DOHH2 (cell line): ENCODE data around the gene KAT7.

Experiments
- H3F3A ChIP-seq: fragments of 200-600 bp; sonication (generic), shearing (Covaris generic); 2 replicates; pipeline ENCODE4 v1.6.0; 2016; ENCODE audit warnings: antibody characterized with exemption, mild to moderate bottlenecking; ENCODE audit not compliant: control insufficient read depth, insufficient read depth
- H3K27ac ChIP-seq: fragments of 200-600 bp; sonication (generic); 2 replicates; pipeline ENCODE4 v1.5.1; 2014; ENCODE audit warnings: low read depth, mild to moderate bottlenecking, low read length, moderate library complexity
- H3K27me3 ChIP-seq: fragments of 200-600 bp; sonication (generic); 2 replicates; pipeline ENCODE4 v1.6.1; 2014; ENCODE audit warnings: mild to moderate bottlenecking, low read length, mixed read lengths; ENCODE audit not compliant: control insufficient read depth
- H3K36me3 ChIP-seq: fragments of 200-600 bp; sonication (generic); 2 replicates; pipeline ENCODE4 v1.6.1; 2014; ENCODE audit warnings: mild to moderate bottlenecking, low read length, moderate library complexity, mixed read lengths; ENCODE audit not compliant: control insufficient read depth
- H3K4me1 ChIP-seq: fragments of 200-600 bp; sonication (generic); 2 replicates; pipeline ENCODE4 v1.6.1; 2014; ENCODE audit warnings: mild to moderate bottlenecking, low read length, mixed read lengths; ENCODE audit not compliant: control insufficient read depth
- H3K4me2 ChIP-seq: fragments of 200-600 bp; sonication (generic); 2 replicates; pipeline ENCODE4 v1.6.0; 2014; ENCODE audit warnings: mild to moderate bottlenecking, low read length, moderate library complexity
- H3K4me3 ChIP-seq: fragments of 200-600 bp; sonication (generic); 2 replicates; pipeline ENCODE4 v1.5.1; 2014; ENCODE audit warnings: mild to moderate bottlenecking, low read length, mixed read lengths
- H3K79me2 ChIP-seq: fragments of 200-600 bp; sonication (generic); 2 replicates; pipeline ENCODE4 v1.6.1; 2014; ENCODE audit warnings: mild to moderate bottlenecking, low read length, mixed read lengths; ENCODE audit not compliant: control insufficient read depth
- H3K9me2 ChIP-seq: fragments of 200-600 bp; sonication (generic); replicated peaks from 2 replicates; pipeline ENCODE4 v1.6.1; 2014; ENCODE audit warnings: mild to moderate bottlenecking, low read length, mixed read lengths; ENCODE audit not compliant: control insufficient read depth
- H3K9me3 ChIP-seq: fragments of 200-600 bp; sonication (generic); 2 replicates; pipeline ENCODE4 v1.6.1; 2014; ENCODE audit warnings: antibody characterized with exemption, low read length, mixed read lengths; ENCODE audit not compliant: control insufficient read depth, insufficient read depth
- H4K20me1 ChIP-seq: fragments of 200-600 bp; sonication (generic); 2 replicates; pipeline ENCODE4 v1.6.0; 2014; ENCODE audit warnings: low read depth, mild to moderate bottlenecking, antibody characterized with exemption, low read length, moderate library complexity; ENCODE audit not compliant: control insufficient read depth, insufficient read depth
- CTCF ChIP-seq: fragments of 200-600 bp; sonication (generic); IDR thresholded peaks from one replicate; pipeline ENCODE4 v1.5.1; 2014; ENCODE audit warnings: antibody characterized with exemption, mild to moderate bottlenecking, low read depth, low read length; ENCODE audit not compliant: poor library complexity, severe bottlenecking
- EZH2phosphoT487 ChIP-seq: fragments of 200-600 bp; sonication (generic); IDR thresholded peaks from 2 replicates; pipeline ENCODE4 v1.6.1; 2017; ENCODE audit warnings: borderline replicate concordance, mild to moderate bottlenecking, antibody characterized with exemption, low read length, moderate library complexity, mixed read lengths

Gene KAT7

GRCh38 chr17:49776551-49777300 lies 11.8 kb upstream of the KAT7 start:
- Histone ChIP-seq H3K27me3 (0 out of 2 replicates have a peak, but pooled peaks cover 2% of the 10 kb centered on the region), H3K36me3 (no peaks in the 10 kb centered on the region), H3K27ac (no peak overlapping the region), H4K20me1 (no peaks in the 10 kb centered on the region), H3K4me1 (no peaks in the 10 kb centered on the region), H3K9me3 (no peaks in the 10 kb centered on the region), H3K4me2 (no peak overlapping the region), H3K9me2 (no peaks in the 10 kb centered on the region), H3F3A (no peaks in the 10 kb centered on the region), H3K4me3 (no peak overlapping the region), H3K79me2 (no peaks in the 10 kb centered on the region)
- TF ChIP-seq EZH2phosphoT487 = no peak
- no peak for TF ChIP-seq CTCF

- Histone ChIP-seq H3K27me3 (no peaks in the 10 kb centered on the region), H3K4me2 (no peak overlapping the region), H3K9me3 (no peaks in the 10 kb centered on the region), H3K4me1 (no peaks in the 10 kb centered on the region), H3F3A (no peaks in the 10 kb centered on the region), H3K27ac (no peak overlapping the region), H3K4me3 (no peak overlapping the region), H4K20me1 (no peaks in the 10 kb centered on the region), H3K9me2 (no peaks in the 10 kb centered on the region), H3K79me2 (no peaks in the 10 kb centered on the region), H3K36me3 (no peaks in the 10 kb centered on the region)
- TF ChIP-seq EZH2phosphoT487 = no peak
- TF ChIP-seq CTCF = no peak
These were observed 10.9 kb upstream of the KAT7 start for GRCh38 chr17:49777563-49777962.

GRCh38 chr17:49779156-49779738 lies 9.2 kb upstream of the KAT7 start:
- no peaks in the 10 kb centered on the region for H3F3A ChIP-seq
- no peaks in the 10 kb centered on the region for H3K36me3 ChIP-seq
- H3K27ac ChIP-seq = no peak overlapping the region
- no peaks in the 10 kb centered on the region for H4K20me1 ChIP-seq
- TF ChIP-seq EZH2phosphoT487 (no peak), CTCF (no peak)
- H3K79me2 ChIP-seq = no peaks in the 10 kb centered on the region
- H3K9me2 ChIP-seq = no peaks in the 10 kb centered on the region
- no peaks in the 10 kb centered on the region for H3K9me3 ChIP-seq
- H3K27me3 ChIP-seq = no peaks in the 10 kb centered on the region
- no peak overlapping the region for H3K4me3 ChIP-seq
- no peak overlapping the region for H3K4me2 ChIP-seq
- H3K4me1 ChIP-seq = no peaks in the 10 kb centered on the region
